Hepatocyte (in vitro differentiated cells): ENCODE data around the gene TSPAN4.

Experiments
- EZH2 ChIP-seq: fragments of 200-600 bp; sonication (generic); IDR thresholded peaks from 2 replicates; pipeline ENCODE4 v1.6.1; 2016; ENCODE audit warnings: antibody characterized with exemption, mild to moderate bottlenecking, borderline replicate concordance
- EZH2phosphoT487 ChIP-seq: fragments of 200-600 bp; sonication (generic); IDR thresholded peaks from one replicate; pipeline ENCODE4 v1.6.1; 2018; ENCODE audit warnings: antibody characterized with exemption, mild to moderate bottlenecking, low read depth, moderate library complexity; ENCODE audit not compliant: unreplicated experiment, severe bottlenecking
- TF ChIP-seq, protein P1 (sequence below): fragments of 200-600 bp; sonication (generic); IDR thresholded peaks from 2 replicates; pipeline ENCODE4 v1.5.1; 2016; ENCODE audit warnings: antibody characterized with exemption, mild to moderate bottlenecking; ENCODE audit not compliant: poor library complexity

DNA sequence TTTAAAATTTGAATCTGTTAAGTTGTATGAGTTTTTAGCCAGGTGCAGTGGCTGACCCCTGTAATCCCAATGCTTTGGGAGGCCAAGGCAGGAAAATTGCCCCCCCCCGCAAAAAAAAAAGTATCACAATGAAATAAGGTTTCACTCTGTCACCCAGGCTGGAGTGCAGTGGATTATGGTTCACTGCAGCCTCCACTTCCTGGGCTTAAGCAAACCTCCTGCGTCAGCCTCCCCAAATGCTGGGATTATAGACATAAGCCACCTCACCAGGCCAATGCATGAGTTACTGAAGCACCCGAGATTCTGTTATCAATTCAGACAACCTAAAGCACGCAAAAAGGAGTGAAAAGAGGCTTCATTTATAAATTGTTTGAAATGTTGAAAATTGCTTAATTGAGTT, 70.4 kb downstream of the TSPAN4 start:
- TF ChIP-seq, protein P1, sequence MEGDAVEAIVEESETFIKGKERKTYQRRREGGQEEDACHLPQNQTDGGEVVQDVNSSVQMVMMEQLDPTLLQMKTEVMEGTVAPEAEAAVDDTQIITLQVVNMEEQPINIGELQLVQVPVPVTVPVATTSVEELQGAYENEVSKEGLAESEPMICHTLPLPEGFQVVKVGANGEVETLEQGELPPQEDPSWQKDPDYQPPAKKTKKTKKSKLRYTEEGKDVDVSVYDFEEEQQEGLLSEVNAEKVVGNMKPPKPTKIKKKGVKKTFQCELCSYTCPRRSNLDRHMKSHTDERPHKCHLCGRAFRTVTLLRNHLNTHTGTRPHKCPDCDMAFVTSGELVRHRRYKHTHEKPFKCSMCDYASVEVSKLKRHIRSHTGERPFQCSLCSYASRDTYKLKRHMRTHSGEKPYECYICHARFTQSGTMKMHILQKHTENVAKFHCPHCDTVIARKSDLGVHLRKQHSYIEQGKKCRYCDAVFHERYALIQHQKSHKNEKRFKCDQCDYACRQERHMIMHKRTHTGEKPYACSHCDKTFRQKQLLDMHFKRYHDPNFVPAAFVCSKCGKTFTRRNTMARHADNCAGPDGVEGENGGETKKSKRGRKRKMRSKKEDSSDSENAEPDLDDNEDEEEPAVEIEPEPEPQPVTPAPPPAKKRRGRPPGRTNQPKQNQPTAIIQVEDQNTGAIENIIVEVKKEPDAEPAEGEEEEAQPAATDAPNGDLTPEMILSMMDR: no peak
- TF ChIP-seq EZH2phosphoT487 (no peak), EZH2 (no peak)
